ENCODE data around the gene PLIN3. TPM values are rescaled to one million over a fixed set of nuclear protein-coding genes. Genes with fewer than 3 reads are reported as not detected.
"Not testable (repeated sequence)": the region's sequence is repeated elsewhere in the genome, so short reads cannot be mapped to it uniquely, and the experiment has no call there.

PLIN3 gene
- polyA plus RNA-seq, 1 donor = 39.2 TPM

DNA sequence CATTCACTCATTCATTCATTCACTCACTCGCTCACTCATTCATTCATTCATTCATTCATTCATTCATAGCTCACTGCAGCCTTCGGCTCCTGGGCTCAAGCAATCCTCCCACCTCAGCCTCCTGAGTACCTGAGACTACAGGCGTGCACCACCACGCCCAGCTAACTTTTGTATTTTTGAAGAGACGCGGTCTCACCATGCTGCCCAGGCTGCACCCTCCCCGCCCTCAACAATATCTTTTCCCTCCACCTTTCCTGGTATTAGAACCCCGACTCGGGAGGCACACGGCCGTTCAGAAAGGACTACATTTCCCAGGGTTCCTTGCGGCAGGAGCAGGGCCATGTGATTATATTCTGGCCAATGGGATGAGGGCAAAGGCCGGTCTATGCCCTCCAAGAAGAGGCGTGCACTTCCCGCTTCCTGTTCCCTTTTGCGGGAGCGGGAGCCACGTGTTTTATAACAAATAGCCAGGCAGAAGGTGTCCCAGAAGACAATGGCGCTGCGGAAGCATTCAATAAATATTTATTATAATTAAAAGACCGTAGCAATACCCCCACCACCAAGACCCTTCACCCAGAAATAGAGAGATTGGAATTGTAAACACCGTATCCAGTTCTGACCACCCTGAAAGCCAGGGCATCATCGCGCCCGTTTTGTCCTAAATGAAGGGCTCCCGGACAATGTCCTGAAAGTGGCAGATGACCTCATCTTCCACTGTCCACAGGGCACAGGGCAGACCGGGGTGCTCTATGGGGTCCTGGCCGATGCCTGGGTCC, 51.9 kb downstream of the PLIN3 start:
- DNase-seq = peak; percentile 91

DNA sequence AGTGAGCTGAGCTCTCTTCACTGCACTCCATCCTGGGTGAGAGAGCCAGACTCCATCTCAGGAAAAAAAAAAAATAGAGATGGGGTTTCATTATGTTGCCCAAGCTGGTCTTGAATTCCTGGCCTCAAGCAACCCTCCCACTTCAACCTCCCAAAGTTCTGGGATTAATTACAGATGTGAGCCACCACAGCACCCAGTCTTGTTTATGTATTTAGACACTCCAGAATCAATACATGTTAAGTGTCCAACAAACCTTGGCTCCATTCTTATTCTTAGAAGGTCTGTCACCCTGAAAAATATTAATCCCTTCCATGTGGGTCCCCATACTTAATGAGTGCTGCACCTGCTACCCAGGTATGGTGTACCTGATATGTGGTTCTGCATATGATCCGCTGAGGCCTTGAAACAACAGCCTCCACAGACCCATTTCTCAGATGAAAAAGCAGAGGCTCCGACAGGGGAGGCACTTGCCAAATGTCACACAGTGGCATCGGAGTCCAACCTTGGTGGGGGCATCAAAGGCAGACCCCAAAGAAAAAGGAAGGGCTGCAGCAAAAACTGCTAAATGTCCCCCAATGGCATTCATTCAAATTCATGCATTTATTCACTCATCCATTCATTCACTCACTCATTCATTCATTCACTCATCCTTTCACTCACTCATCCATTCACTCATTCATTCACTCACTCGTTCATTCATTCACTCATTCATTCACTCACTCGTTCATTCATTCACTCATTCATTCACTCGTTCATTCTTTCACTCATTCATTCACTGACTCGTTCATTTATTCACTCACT, 52.6 kb downstream of the PLIN3 start:
- no peak for DNase-seq

DNA sequence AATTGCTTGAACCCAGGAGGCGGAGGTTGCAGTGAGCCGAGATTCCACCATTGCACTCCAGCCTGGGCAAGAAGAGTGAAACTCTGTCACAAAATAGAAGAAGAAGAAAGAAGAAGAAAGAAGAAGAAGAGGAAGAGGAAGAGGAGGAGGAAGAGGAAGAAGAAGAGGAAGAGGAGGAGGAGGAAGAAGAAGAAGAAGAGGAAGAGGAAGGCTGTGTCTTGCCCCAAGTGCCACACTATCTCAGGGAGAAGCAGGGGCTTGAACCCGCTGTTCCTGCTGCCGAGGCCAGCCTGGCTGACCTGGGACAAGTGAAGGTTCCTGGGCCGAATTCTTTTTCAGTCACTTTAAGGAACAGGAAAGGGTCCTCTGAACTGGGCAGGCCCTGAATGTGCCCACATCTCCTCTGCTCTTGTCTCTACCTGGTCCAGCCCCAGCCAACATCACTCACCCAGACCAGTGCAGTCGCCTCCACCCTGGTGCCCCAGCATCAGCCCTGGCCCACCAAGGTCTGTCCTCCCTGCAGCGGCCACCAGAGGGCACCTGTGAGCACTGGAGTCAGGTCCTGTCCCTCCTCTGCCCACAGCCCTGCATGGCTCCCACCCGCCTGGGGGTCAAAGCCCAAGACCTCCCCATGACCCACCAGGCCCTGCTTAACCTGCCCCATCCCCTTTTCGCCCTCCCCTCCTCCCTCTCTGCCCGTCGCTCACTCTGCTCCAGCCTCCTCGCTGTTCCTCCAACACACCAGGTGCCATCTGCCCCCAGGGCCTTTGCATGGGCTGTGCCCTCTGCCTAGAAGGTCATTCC, 55.9 kb downstream of the PLIN3 start:
- no peak for DNase-seq

DNA sequence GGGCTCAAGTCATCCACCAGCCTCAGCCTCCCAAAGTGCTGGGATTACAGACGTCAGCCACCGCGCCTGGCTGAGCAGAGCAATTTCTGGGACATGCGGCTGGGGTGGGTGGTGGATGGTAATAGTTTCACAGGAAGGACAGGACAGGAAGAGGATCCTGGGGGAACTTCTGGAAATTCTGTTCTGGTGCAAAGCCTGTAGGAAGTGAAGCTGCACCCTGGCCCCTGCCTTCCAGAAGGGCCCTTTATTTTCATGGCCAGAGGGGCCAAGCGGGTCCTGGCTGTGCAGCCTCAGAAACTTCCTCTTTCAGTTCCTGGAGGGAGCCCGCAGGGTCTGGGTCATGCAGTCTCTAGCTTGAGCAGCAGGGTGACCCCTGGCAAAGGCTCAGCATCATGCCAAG, 60.3 kb downstream of the PLIN3 start:
- no peak for DNase-seq

DNA sequence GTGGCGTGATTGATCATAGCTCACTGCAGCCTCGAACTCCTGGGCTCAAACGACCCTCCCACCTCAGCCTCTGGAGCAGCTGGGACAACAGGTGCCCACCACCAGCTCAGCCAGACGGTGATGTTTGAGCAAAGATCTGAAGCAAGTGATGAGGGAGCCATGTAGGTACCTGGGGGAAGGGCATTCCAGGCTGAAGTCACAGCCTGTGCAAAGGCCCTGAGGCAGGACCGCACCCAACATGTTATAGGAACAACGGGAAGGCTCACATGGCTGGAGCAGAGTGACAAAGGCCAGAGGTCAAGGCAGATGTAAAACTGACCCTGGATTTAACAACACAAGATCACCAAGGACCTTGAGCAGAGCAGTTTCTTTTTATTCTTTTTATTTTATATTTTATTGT, 61.1 kb downstream of the PLIN3 start:
- no peak for DNase-seq

DNA sequence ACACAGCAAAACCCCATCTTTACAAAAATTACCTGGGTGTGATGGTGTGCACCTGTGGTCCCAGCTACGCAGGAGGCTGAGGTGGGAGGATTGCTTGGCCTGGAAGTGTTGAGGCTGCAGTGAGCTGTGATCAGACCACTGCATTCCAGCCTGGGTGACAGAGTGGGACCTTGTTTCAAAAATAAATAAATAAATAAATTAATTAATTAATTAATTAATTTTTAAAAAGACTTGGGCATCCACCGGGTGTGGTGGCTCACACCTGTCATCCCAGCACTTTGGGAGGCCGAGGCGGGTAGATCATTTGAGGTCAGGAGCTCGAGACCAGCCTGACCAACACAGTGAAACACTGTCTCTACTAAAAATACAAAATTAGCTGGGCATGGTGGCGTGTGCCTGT, 62.3 kb downstream of the PLIN3 start:
- DNase-seq = not testable (repeated sequence)

DNA sequence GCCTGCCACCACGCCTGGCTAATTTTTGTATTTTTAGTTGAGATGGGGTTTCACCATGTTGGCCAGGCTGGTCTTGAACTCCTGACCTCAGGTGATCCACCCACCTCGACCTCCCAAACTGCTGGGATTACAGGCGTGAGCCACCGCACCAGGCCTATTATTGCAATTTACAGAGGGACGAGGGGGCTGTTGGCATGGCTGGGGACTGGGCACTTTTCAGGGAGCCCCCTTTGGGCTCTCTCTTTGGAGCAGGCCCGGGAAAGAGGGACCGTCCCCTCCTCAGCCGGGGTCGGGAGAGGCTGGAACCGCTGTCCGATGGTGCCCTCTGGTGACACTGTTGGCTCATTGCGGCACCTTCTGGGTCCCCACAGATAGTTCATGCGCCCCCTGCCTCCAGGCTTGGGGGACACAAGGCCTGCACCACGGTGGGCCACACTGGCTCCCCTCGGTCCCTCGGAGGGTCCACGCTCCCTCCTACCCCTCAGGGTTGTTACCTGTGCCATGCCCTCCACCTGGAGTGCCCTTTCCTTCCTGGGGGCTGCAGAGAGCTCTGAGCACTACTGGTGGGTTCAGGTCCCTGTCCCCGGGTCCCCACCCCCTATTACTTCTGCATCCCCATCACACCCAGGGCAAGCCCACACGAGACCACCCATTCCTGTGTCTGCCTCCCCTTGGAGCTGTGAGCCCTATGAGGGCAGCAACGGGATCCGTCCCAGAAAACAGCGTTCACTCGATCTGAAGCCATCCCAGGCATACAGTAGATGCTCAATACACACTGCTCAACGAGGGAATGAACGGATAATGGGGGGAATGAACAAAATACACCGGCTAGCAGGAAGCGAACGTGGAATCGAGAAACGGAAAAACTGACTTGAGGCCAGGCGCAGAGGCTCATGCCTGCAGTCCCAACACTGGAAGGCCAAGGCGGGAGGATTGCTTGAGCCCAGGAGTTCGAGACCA, 63.5 kb downstream of the PLIN3 start:
- peak; percentile 43 for DNase-seq

DNA sequence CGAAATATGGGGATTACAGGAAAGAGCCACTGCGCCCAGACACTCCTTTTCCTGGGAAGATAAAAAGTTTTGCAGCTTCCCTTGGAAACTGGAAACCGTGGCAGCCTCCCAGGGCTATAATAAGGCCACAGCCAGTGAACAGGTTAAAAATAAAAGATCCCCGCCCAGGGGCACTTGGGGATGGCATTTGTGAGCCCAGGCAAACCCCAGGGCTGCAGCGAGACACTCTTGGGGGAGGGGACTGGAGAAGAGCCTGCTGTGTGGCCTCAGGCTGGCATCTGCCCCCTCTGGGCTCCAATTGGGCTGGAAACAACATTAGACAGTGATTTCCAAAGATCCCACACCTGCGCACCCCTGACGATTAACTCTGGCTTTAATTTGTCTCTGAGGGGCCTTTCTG, 64.8 kb downstream of the PLIN3 start:
- no peak for DNase-seq

DNA sequence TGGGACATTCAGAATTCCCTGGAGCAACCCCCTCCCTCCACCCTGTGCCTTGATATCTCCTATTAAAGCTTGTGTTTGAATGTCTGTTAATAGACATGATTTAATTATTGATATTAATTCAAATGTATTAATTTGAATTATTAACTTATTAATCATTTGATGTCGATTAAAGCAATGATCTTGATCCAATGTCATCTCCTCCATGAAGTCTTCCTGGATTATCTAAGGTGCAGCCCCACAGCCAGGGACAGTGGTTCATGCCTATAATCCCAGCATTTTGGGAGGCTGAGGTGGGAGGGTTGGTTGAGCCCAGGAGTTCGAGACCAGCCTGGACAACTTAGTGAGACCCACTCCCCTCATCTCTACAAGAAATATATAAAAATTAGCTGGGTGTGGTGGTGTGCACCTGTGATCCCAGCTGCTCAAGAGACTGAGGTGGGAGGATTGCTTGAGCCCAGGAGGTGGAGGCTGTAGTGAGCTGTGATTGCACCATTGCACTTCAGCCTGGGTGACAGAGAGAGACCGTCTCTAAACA, 66.3 kb downstream of the PLIN3 start:
- DNase-seq = no peak

DNA sequence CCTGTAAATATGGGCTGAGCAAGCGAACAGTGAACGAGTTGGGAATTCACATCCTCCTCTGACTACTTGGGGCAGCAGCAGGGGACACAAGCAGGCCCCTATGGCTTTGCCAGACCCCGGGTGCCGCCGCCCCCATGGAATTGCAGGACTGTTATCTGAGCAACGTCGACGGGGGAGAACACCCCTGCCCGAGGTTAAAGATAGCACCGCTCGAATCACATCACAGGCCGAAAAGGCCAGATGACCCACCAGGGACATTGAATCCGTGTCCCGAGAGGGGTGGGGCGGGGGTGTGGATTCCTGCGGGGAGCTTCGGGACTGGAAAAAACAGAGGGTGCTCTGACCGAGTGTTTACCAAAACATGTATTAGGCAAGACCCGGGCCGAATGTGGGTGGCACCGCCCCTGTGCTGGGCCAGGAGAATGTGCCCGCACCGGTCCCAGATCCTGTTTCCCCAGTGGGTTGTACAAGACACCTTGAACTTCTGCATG, 66.8 kb downstream of the PLIN3 start:
- no peak for DNase-seq

DNA sequence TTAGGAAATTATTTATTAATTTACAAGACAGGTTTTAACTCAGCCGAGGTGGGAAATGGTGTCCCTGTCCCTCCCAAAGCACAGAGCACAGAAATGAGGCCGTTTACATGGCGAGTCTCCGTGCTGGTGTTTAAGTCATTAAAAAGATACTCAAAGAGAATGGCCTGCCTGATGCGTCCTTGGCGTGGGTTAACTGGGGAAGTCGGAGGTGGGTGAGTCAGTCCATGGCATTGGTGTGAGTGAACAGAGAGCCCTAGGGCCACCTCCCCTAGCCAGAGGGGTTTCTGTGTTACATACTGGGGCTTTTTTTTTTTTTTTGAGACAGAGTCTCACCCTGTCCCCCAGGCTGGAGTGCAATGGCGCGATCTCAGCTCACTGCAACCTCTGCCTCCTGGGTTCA, 72.1 kb downstream of the PLIN3 start:
- DNase-seq = no peak

DNA sequence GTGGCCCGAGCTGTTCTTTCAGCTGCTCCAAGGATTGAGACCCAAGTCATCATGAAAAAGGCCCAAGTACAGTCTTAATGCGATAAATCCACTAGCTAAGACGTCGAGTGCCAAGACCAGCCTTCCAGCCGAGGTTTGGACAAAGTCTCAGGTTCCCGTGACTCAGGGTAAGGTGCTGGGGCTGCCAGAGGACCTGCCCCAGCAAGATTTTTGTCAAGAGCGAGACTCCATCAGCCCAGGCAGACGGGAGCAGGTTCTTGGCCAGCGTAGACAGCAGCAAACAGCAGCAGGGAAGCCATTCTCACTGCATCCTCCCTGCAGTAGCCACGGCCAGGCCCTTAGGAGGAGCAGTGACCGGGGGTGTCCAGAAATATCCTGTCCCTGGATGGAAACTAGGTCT, 72.5 kb downstream of the PLIN3 start:
- no peak for DNase-seq

DNA sequence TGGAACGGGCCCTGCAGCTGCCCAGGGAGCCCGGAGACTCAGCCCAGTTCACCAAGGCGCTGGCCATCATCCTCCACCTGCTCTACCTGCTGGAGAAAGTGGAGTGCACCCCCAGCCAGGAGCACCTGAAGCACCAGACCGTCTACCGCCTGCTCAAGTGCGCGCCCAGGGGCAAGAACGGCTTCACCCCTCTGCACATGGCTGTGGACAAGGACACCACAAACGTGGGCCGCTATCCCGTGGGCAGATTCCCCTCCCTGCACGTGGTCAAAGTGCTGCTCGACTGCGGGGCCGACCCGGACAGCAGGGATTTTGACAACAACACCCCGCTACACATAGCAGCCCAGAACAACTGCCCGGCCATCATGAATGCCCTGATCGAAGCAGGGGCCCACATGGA, 74.2 kb downstream of the PLIN3 start:
- DNase-seq = not testable (repeated sequence)

DNA sequence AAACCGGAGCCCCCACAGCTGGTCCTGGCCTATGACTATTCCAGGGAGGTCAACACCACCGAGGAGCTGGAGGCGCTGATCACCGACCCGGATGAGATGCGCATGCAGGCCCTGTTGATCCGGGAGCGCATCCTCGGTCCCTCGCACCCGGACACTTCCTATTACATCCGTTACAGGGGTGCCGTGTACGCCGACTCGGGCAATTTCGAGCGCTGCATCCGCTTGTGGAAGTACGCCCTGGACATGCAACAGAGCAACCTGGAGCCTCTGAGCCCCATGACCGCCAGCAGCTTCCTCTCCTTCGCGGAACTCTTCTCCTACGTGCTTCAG, 74.6 kb downstream of the PLIN3 start:
- not testable (repeated sequence) for DNase-seq

DNA sequence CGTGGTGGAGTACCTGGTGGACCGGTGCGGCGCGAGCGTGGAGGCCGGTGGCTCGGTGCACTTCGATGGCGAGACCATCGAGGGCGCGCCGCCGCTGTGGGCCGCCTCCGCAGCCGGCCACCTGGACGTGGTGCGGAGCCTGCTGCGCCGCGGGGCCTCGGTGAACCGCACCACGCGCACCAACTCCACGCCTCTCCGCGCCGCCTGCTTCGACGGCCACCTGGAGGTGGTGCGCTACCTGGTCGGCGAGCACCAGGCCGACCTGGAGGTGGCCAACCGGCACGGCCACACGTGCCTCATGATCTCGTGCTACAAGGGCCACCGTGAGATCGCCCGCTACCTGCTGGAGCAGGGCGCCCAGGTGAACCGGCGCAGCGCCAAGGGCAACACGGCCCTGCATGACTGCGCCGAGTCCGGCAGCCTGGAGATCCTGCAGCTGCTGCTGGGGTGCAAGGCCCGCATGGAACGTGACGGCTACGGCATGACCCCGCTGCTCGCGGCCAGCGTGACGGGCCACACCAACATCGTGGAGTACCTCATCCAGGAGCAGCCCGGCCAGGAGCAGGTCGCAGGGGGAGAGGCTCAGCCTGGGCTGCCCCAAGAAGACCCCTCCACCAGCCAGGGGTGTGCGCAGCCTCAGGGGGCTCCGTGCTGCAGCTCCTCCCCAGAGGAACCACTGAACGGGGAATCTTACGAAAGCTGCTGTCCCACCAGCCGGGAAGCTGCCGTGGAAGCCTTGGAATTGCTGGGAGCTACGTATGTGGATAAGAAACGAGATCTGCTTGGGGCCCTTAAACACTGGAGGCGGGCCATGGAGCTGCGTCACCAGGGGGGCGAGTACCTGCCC, 75.2 kb downstream of the PLIN3 start:
- DNase-seq = not testable (repeated sequence)

DNA sequence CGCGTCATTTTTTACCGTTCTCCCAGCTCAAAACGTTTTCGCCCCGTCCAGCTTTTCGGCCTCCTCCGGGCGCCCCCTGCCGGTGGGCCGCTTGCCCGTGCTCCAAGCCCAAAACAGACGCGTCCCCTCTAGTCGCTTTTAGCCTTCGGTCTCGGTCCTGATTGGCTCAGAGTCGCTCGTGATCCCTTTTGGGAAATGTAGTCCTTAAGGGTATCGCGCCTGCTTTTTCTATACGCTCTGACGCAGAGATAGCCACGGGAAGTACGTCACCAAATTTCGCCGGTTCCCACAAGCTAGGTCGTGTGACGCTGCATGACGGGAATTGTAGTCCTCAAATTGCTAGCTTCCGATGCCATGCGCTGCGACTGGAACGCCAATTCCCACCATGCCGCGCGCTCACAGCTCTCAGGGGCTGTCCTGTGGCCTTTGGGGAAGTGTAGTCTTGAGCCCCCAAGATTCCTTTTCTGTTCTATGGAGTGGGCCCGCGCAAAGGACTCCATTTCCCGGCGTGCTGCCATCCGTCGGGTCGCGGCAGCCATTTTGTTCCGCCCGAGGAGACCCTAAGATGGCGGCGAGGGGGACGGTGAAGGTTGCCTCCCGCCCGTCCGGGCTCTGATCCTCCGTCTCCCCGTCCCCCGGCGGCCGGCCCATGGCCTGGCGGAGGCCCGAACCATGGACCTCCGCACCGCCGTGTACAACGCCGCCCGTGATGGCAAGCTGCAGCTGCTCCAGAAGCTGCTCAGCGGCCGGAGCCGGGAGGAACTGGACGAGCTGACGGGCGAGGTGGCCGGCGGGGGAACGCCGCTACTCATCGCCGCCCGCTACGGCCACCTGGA, 76.1 kb downstream of the PLIN3 start, which contains the start of gene FEM1A:
TSS of gene FEM1A (plus strand) at position 552 of the 836 bp plus-strand sequence. CDS start at position 673, 121 bp downstream.
- DNase-seq = peak; percentile 100
